A549 (cell line): ENCODE data around the gene ANKRD13D. TPM values are rescaled to one million over a fixed set of nuclear protein-coding genes. Genes with fewer than 3 reads are reported as not detected.

ENCODE experiments used
- BHLHE40 ChIP-seq: IDR thresholded peaks from 2 replicates; pipeline ENCODE4 v1.6.1; 2012; ENCODE audit warnings: low read depth, low read length, inconsistent platforms
- CBX8 ChIP-seq: fragments of 200-600 bp; sonication (generic); IDR thresholded peaks from 2 replicates; pipeline ENCODE4 v1.6.1; 2016
- CEBPB ChIP-seq, 2 experiments: fragments of >200 bp in 1 of 2; sonication (Bioruptor Twin) in 1 of 2; formaldehyde crosslinking in 1 of 2; IDR thresholded peaks; 2 replicates each; pipeline ENCODE4 v1.6.1; 2012 to 2016
- CHD2 ChIP-seq: fragments of 150-350 bp; IDR thresholded peaks from 2 replicates; pipeline ENCODE4 v1.6.1; 2014; ENCODE audit warnings: low read length; ENCODE audit not compliant: partially characterized antibody
- CTCF ChIP-seq: fragments of >200 bp; sonication (Bioruptor Twin); formaldehyde crosslinking; IDR thresholded peaks from 3 replicates; pipeline ENCODE4 v1.5.1; 2016
- ESRRA ChIP-seq: fragments of 150-350 bp; IDR thresholded peaks from 2 replicates; pipeline ENCODE4 v1.6.1; 2014; ENCODE audit warnings: mild to moderate bottlenecking, low read length, borderline replicate concordance
- FOSB ChIP-seq: fragments of 250-450 bp; sonication (Bioruptor Pico); IDR thresholded peaks from 2 replicates; pipeline ENCODE4 v1.5.0; 2020; ENCODE audit warnings: mild to moderate bottlenecking, moderate library complexity
- FOXS1 ChIP-seq: fragments of 250-450 bp; sonication (Bioruptor Pico); IDR thresholded peaks from 2 replicates; pipeline ENCODE4 v1.5.0; 2020; ENCODE audit warnings: mild to moderate bottlenecking, moderate library complexity
- HOXA7 ChIP-seq: fragments of 250-450 bp; sonication (Bioruptor Pico); IDR thresholded peaks from 2 replicates; pipeline ENCODE4 v1.5.0; 2020; ENCODE audit warnings: mild to moderate bottlenecking, moderate library complexity
- HOXB13 ChIP-seq: fragments of 250-450 bp; sonication (Bioruptor Pico); IDR thresholded peaks from 2 replicates; pipeline ENCODE4 v1.5.0; 2020; ENCODE audit warnings: low read depth, mild to moderate bottlenecking, moderate library complexity
- JUNB ChIP-seq: fragments of >200 bp; sonication (Bioruptor Twin); formaldehyde crosslinking; IDR thresholded peaks from 2 replicates; pipeline ENCODE4 v1.6.1; 2016
- KDM1A ChIP-seq: fragments of 200-600 bp; sonication (generic); IDR thresholded peaks from 2 replicates; pipeline ENCODE4 v1.6.1; 2016; ENCODE audit warnings: low read depth, mild to moderate bottlenecking
- MAFK ChIP-seq: fragments of 450-650 bp; IDR thresholded peaks from 2 replicates; pipeline ENCODE4 v1.6.1; 2014; ENCODE audit not compliant: partially characterized antibody
- MAX ChIP-seq: IDR thresholded peaks from 2 replicates; pipeline ENCODE4 v1.6.1; 2012
- MAZ ChIP-seq: fragments of 150-350 bp; IDR thresholded peaks from 2 replicates; pipeline ENCODE4 v1.6.1; 2014; ENCODE audit warnings: antibody characterized with exemption, low read depth, low read length, borderline replicate concordance
- MYC ChIP-seq: IDR thresholded peaks from 2 replicates; pipeline ENCODE4 v1.6.1; 2012; ENCODE audit warnings: mild to moderate bottlenecking, inconsistent platforms, low read length, improper control_type of control experiment, borderline replicate concordance
- NR3C1 ChIP-seq: fragments of >200 bp; sonication (Bioruptor Twin); formaldehyde crosslinking; IDR thresholded peaks from 3 replicates; pipeline ENCODE4 v1.6.1; 2017
- PBX3 ChIP-seq: IDR thresholded peaks from 2 replicates; pipeline ENCODE4 v1.6.1; 2012
- PHF8 ChIP-seq: fragments of 200-600 bp; sonication (generic); IDR thresholded peaks from 2 replicates; pipeline ENCODE4 v1.6.1; 2016; ENCODE audit warnings: low read depth, mild to moderate bottlenecking, antibody characterized with exemption, moderate library complexity, borderline replicate concordance
- POLR2A ChIP-seq: IDR thresholded peaks from 2 replicates; pipeline ENCODE4 v1.6.1; 2012; ENCODE audit warnings: mild to moderate bottlenecking, low read length
- RAD21 ChIP-seq, 2 experiments: fragments of >200 bp in 1 of 2; sonication (Bioruptor Twin) in 1 of 2; formaldehyde crosslinking in 1 of 2; IDR thresholded peaks in 1 of 2; conservative IDR thresholded peaks in 1 of 2; 2 replicates in 1 of 2; 3 replicates in 1 of 2; pipeline ENCODE4 v1.6.1; 2012 to 2018; ENCODE audit warnings: inconsistent platforms in 1 of 2
- RARB ChIP-seq: fragments of 250-450 bp; sonication (Bioruptor Pico); IDR thresholded peaks from 2 replicates; pipeline ENCODE4 v1.8.0; 2021; ENCODE audit warnings: mild to moderate bottlenecking, moderate library complexity
- RCOR1 ChIP-seq: fragments of 150-350 bp; IDR thresholded peaks from 2 replicates; pipeline ENCODE4 v1.6.1; 2014; ENCODE audit warnings: antibody characterized with exemption, low read length, low read depth
- REST ChIP-seq: fragments of 200-600 bp; sonication (generic); IDR thresholded peaks from 2 replicates; pipeline ENCODE4 v1.6.1; 2016; ENCODE audit warnings: antibody characterized with exemption, mild to moderate bottlenecking, moderate library complexity
- RNF2 ChIP-seq: fragments of 200-600 bp; sonication (generic); IDR thresholded peaks from 2 replicates; pipeline ENCODE4 v1.6.1; 2016; ENCODE audit warnings: low read depth, mild to moderate bottlenecking, antibody characterized with exemption, moderate library complexity, borderline replicate concordance
- SMC3 ChIP-seq: fragments of >200 bp; sonication (Bioruptor Twin); formaldehyde crosslinking; IDR thresholded peaks from 3 replicates; pipeline ENCODE4 v1.6.1; 2018; ENCODE audit warnings: inconsistent platforms
- TFCP2L1 ChIP-seq: fragments of 250-450 bp; sonication (Bioruptor Pico); IDR thresholded peaks from 2 replicates; pipeline ENCODE4 v1.5.0; 2021; ENCODE audit warnings: mild to moderate bottlenecking
- ZNF302 ChIP-seq: fragments of 250-450 bp; sonication (Bioruptor Pico); IDR thresholded peaks from 2 replicates; pipeline ENCODE4 v1.9.0; 2021; ENCODE audit warnings: inconsistent platforms, mild to moderate bottlenecking, moderate library complexity
- polyA plus RNA-seq, 4 experiments: library from polyadenylated mRNA; depleted of rRNA in 3 of 4; stranded (reverse); fragments of >200 nt; fragmentation: RNase III in 1 of 4; extraction: RNeasy Plus Mini Kit Qiagen cat#74134 plus additional on column Dnase treatment in 1 of 4; gene quantifications; 2 replicates in 3 of 4; 3 replicates in 1 of 4; pipeline ENCODE4 v1.2.3, GENCODE V29; 2011 to 2017
- TF ChIP-seq, protein P1 (sequence below): IDR thresholded peaks from 2 replicates; pipeline ENCODE4 v1.6.1; 2012; ENCODE audit warnings: low read depth, borderline replicate concordance

Gene ANKRD13D
- polyA plus RNA-seq, 2 of the 4 experiments (the other 2 are of a cell fraction) = 17.0 to 24.2 TPM

GRCh38 chr11:67288452-67289225, 464 bp upstream of the ANKRD13D start (continued):
- TF ChIP-seq RNF2 = no peak
- TF ChIP-seq, protein P1, sequence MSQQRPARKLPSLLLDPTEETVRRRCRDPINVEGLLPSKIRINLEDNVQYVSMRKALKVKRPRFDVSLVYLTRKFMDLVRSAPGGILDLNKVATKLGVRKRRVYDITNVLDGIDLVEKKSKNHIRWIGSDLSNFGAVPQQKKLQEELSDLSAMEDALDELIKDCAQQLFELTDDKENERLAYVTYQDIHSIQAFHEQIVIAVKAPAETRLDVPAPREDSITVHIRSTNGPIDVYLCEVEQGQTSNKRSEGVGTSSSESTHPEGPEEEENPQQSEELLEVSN = peak; percentile 82
- no peak for TF ChIP-seq SMC3
- TF ChIP-seq BHLHE40 = no peak
- TF ChIP-seq MAZ = peak; percentile 88
- no peak; the same call in 1 of the 2 replicates for TF ChIP-seq PBX3
- TF ChIP-seq HOXB13 (CRISPR knock-in tag) = no peak; the same call in 1 of the 2 replicates
- TF ChIP-seq RCOR1 = no peak
- TF ChIP-seq JUNB = no peak
- TF ChIP-seq MAX = peak; percentile 89
- no peak for TF ChIP-seq FOXS1 (CRISPR knock-in tag)
- TF ChIP-seq FOSB (CRISPR knock-in tag) = no peak
- 0 out of 2 replicates have a peak, but pooled peaks have one; percentile 56 for TF ChIP-seq TFCP2L1
- no peak for TF ChIP-seq CBX8
- peak; percentile 46; the same call in 1 of the 2 replicates for TF ChIP-seq PHF8
- TF ChIP-seq ZNF302 (CRISPR knock-in tag) = no peak
- peak; percentile 80 for TF ChIP-seq POLR2A
- TF ChIP-seq CEBPB (IDR thresholded peaks at IDR 0.05) = peak; percentile 79 to 96
- TF ChIP-seq NR3C1 = no peak
- no peak for TF ChIP-seq RARB
- TF ChIP-seq KDM1A = no peak
- no peak for TF ChIP-seq HOXA7 (CRISPR knock-in tag)
- TF ChIP-seq MYC = peak; percentile 61; the same call in 1 of the 2 replicates
- TF ChIP-seq CHD2 = no peak
- TF ChIP-seq MAFK = no peak
- peak; percentile 43 for TF ChIP-seq CTCF
- TF ChIP-seq ESRRA = no peak
- TF ChIP-seq REST = no peak
- TF ChIP-seq RAD21 (conservative IDR thresholded peaks at IDR 0.05 in 1 of 2, IDR thresholded peaks at IDR 0.05 in 1 of 2) = peak; percentile 14 to 30; a peak in 3 of 5 replicates
